ENCODE results near the gene NEDD4L. TPM values are rescaled to one million over a fixed set of nuclear protein-coding genes. Genes with fewer than 3 reads are reported as not detected.

The NEDD4L gene
- total RNA-seq, 2 experiments from 2014 or later, result 11.2 to 13.7 TPM

- no peak overlapping the region for H3K27ac Mint-ChIP-seq
- no peaks in the 10 kb centered on the region for H3K9me3 ChIP-seq (ENCODE audit: control insufficient read depth in 1 of 2, insufficient read depth in 1 of 2, low read length in 2 of 2)
- no peaks in the 10 kb centered on the region for H3K36me3 Mint-ChIP-seq (ENCODE audit: low read depth)
- no peaks in the 10 kb centered on the region for H3K36me3 ChIP-seq (ENCODE audit: insufficient read depth, low read length)
- intact Hi-C loops (cut with DNase I, micrococcal nuclease), result no loop called here
- peaks cover 27% of the 10 kb centered on the region for H3K27me3 Mint-ChIP-seq
- no peaks in the 10 kb centered on the region for H3K4me1 Mint-ChIP-seq (ENCODE audit: low read depth)
- no peaks in the 10 kb centered on the region for H3K27me3 ChIP-seq (ENCODE audit: control insufficient read depth in 1 of 2, insufficient read depth in 2 of 2, low read length in 2 of 2)
- no peak overlapping the region for H3K27ac ChIP-seq (ENCODE audit: low read depth in 1 of 2, low read length in 2 of 2)
- H3K9me3 Mint-ChIP-seq, result no peaks in the 10 kb centered on the region
- CTCF ChIA-PET, result no interaction called here
- no peak overlapping the region for H3K4me3 Mint-ChIP-seq
- POLR2A ChIA-PET, result no interaction called here
- no peaks in the 10 kb centered on the region for H3K4me1 ChIP-seq (ENCODE audit: insufficient read depth, low read length)
- TF ChIP-seq CTCF (IDR thresholded peaks at IDR 0.05), result no peak
- no peak for ATAC-seq (ENCODE audit: poor library complexity)
- H3K4me3 ChIP-seq (ENCODE audit: low read length), result no peak overlapping the region
- DNase-seq, result no peak
Measured at GRCh38 chr18:58156516-58156915, 112.5 kb downstream of the NEDD4L start.

DNA sequence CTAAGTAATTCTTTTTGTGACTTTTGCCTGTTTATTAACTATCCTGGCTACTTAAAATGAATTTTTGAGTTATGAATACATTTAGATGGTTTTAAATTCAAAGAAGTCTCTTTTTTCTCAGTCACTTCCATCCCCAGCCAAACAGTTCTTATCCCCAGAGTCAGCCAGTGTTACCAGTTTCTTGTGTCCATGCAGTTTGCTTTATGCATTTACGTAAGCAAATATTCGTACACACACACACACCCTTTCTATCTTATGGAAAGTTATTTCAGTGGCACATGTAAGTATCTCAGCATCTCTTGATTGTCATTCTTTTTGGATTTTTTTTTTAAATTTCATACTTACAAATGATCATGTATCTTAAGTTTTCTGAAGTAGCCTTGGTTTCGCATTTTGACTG is 113.2 kb downstream of the NEDD4L start:
- no peaks in the 10 kb centered on the region for H3K36me3 ChIP-seq (ENCODE audit: insufficient read depth, low read length)
- no peaks in the 10 kb centered on the region for H3K9me3 ChIP-seq (ENCODE audit: control insufficient read depth in 1 of 2, insufficient read depth in 1 of 2, low read length in 2 of 2)
- no peak overlapping the region for H3K4me3 Mint-ChIP-seq
- H3K27me3 Mint-ChIP-seq, result peaks cover 20% of the 10 kb centered on the region
- H3K4me3 ChIP-seq (ENCODE audit: low read length), result no peak overlapping the region
- no peak for TF ChIP-seq CTCF (IDR thresholded peaks at IDR 0.05)
- no peak for DNase-seq
- H3K36me3 Mint-ChIP-seq (ENCODE audit: low read depth), result no peaks in the 10 kb centered on the region
- ChIA-PET POLR2A (no interaction called here), CTCF (no interaction called here)
- H3K4me1 ChIP-seq (ENCODE audit: insufficient read depth, low read length), result no peaks in the 10 kb centered on the region
- no peaks in the 10 kb centered on the region for H3K9me3 Mint-ChIP-seq
- no peaks in the 10 kb centered on the region for H3K27me3 ChIP-seq (ENCODE audit: control insufficient read depth in 1 of 2, insufficient read depth in 2 of 2, low read length in 2 of 2)
- intact Hi-C loops (cut with DNase I, micrococcal nuclease), result no loop called here
- H3K27ac Mint-ChIP-seq, result no peak overlapping the region
- no peak overlapping the region for H3K27ac ChIP-seq (ENCODE audit: low read depth in 1 of 2, low read length in 2 of 2)
- H3K4me1 Mint-ChIP-seq (ENCODE audit: low read depth), result no peaks in the 10 kb centered on the region
- ATAC-seq (ENCODE audit: poor library complexity), result no peak

- peaks cover 19% of the 10 kb centered on the region for H3K27me3 Mint-ChIP-seq
- Histone ChIP-seq H3K4me3 (ENCODE audit: low read length) (no peak overlapping the region), H3K27me3 (ENCODE audit: control insufficient read depth in 1 of 2, insufficient read depth in 2 of 2, low read length in 2 of 2) (no peaks in the 10 kb centered on the region), H3K9me3 (ENCODE audit: control insufficient read depth in 1 of 2, insufficient read depth in 1 of 2, low read length in 2 of 2) (no peaks in the 10 kb centered on the region), H3K4me1 (ENCODE audit: insufficient read depth, low read length) (no peaks in the 10 kb centered on the region), H3K36me3 (ENCODE audit: insufficient read depth, low read length) (no peaks in the 10 kb centered on the region), H3K27ac (ENCODE audit: low read depth in 1 of 2, low read length in 2 of 2) (no peak overlapping the region)
- no peaks in the 10 kb centered on the region for H3K36me3 Mint-ChIP-seq (ENCODE audit: low read depth)
- H3K9me3 Mint-ChIP-seq, result no peaks in the 10 kb centered on the region
- ATAC-seq (ENCODE audit: poor library complexity), result no peak
- ChIA-PET CTCF (no interaction called here), POLR2A (no interaction called here)
- no peak for DNase-seq
- no peak overlapping the region for H3K27ac Mint-ChIP-seq
- intact Hi-C loops (cut with DNase I, micrococcal nuclease), result no loop called here
- no peak for TF ChIP-seq CTCF (IDR thresholded peaks at IDR 0.05)
- no peak overlapping the region for H3K4me3 Mint-ChIP-seq
- no peaks in the 10 kb centered on the region for H3K4me1 Mint-ChIP-seq (ENCODE audit: low read depth)
Measured at GRCh38 chr18:58158008-58158407, 114.0 kb downstream of the NEDD4L start.

Data from CD4-positive, alpha-beta T cell (primary cell).